B cell (primary cell): Measurements from ENCODE around the gene PIAS4. TPM values are rescaled to one million over a fixed set of nuclear protein-coding genes. Genes with fewer than 3 reads are reported as not detected.

Experiments used
- ATAC-seq: fragments of 200-7000 bp; cut with Tn5 transposase; one replicate; pipeline ENCODE4 v1.10.0; 2021; ENCODE audit warnings: low read depth, mild to moderate bottlenecking, moderate number of reproducible peaks, moderate library complexity
- CTCF ChIA-PET: fragments of 350-600 bp; sonication (Branson Sonifier 250); formaldehyde crosslinking; loops from one replicate; lab custom pipeline; 2021; ENCODE audit warnings: antibody characterized with exemption, inconsistent platforms; lab: Charles Lee
- POLR2A ChIA-PET: fragments of 350-600 bp; sonication (Branson Sonifier 250); formaldehyde crosslinking; loops from one replicate; lab custom pipeline; 2021; ENCODE audit warnings: antibody characterized with exemption; lab: Charles Lee
- DNase-seq: peaks from one replicate; pipeline ENCODE4 v3.0.0; 2013
- H2AFZ ChIP-seq: 2 replicates; pipeline ENCODE4 v1.6.1; 2012; ENCODE audit warnings: mild to moderate bottlenecking, low read depth, low read length; ENCODE audit not compliant: insufficient read depth, poor library complexity, severe bottlenecking
- H3K27ac ChIP-seq, 2 donors: 1 replicate in 1 of 2; 2 replicates in 1 of 2; pipeline ENCODE4 v1.5.1; 2012 to 2013; ENCODE audit warnings: low read length in 2 of 2, mild to moderate bottlenecking in 2 of 2, moderate library complexity in 1 of 2
- H3K27me3 ChIP-seq, 4 experiments: fragments of 200-600 bp in 1 of 4; sonication (generic) in 1 of 4; replicated peaks in 1 of 4; 1 replicate in 2 of 4; 2 replicates in 2 of 4; pipeline versions ENCODE4 v1.6.1 to v1.7.0; 2013 to 2016; ENCODE audit warnings: low read length in 3 of 4, mild to moderate bottlenecking in 2 of 4, mixed read lengths in 1 of 4, moderate library complexity in 1 of 4; ENCODE audit not compliant: insufficient read depth in 4 of 4, control insufficient read depth in 3 of 4; ENCODE audit errors: control extremely low read depth in 1 of 4
- H3K36me3 ChIP-seq, 2 experiments: replicated peaks in 1 of 2; 1 replicate in 1 of 2; 2 replicates in 1 of 2; pipeline versions ENCODE4 v1.6.1 to v1.7.1; 2013; ENCODE audit warnings: low read length in 1 of 2; ENCODE audit not compliant: insufficient read depth in 2 of 2, control insufficient read depth in 1 of 2; ENCODE audit errors: control extremely low read depth in 1 of 2, extremely low read depth in 1 of 2
- H3K4me1 ChIP-seq, 2 donors: fragments of 200-600 bp in 1 of 2; sonication (generic) in 1 of 2; 1 replicate in 1 of 2; 2 replicates in 1 of 2; pipeline versions ENCODE4 v1.5.1 to v1.6.1; 2013 to 2017; ENCODE audit warnings: low read length in 2 of 2; ENCODE audit not compliant: control insufficient read depth in 2 of 2, insufficient read depth in 2 of 2
- H3K4me2 ChIP-seq: replicated peaks from 2 replicates; pipeline ENCODE3; 2012; ENCODE audit warnings: mild to moderate bottlenecking, low read depth, low read length; ENCODE audit not compliant: poor library complexity, severe bottlenecking
- H3K4me3 ChIP-seq, 5 experiments: fragments of 200-600 bp in 1 of 5; sonication (generic) in 1 of 5; 1 replicate in 3 of 5; 2 replicates in 2 of 5; pipeline versions ENCODE4 v1.5.1 to v1.7.0; 2011 to 2016; ENCODE audit warnings: low read length in 4 of 5, mild to moderate bottlenecking in 4 of 5, low read depth in 2 of 5, control low read depth in 1 of 5, moderate library complexity in 1 of 5; ENCODE audit not compliant: insufficient read depth in 1 of 5; ENCODE audit errors: control extremely low read depth in 1 of 5, extremely low read depth in 1 of 5
- H3K79me2 ChIP-seq: fragments of 200-600 bp; sonication (generic); one replicate; pipeline ENCODE4 v1.6.0; 2016; ENCODE audit warnings: low read length; ENCODE audit not compliant: control insufficient read depth, insufficient read depth
- H3K9ac ChIP-seq: fragments of 200-600 bp; sonication (generic); 2 replicates; pipeline ENCODE4 v1.6.1; 2017; ENCODE audit warnings: mild to moderate bottlenecking, low read length, moderate library complexity
- H3K9me3 ChIP-seq, 3 donors: one replicate each; pipeline versions ENCODE4 v1.6.1 to v1.7.1; 2013; ENCODE audit warnings: low read length in 2 of 3; ENCODE audit not compliant: control insufficient read depth in 2 of 3, insufficient read depth in 1 of 3; ENCODE audit errors: control extremely low read depth in 1 of 3
- H4K20me1 ChIP-seq: 2 replicates; pipeline ENCODE4 v1.6.0; 2012; ENCODE audit warnings: mild to moderate bottlenecking, low read length; ENCODE audit not compliant: insufficient read depth, control insufficient read depth, poor library complexity, severe bottlenecking
- H3K27ac Mint-ChIP-seq: one replicate; pipeline ENCODE4 v1.8.0; 2021; ENCODE audit warnings: mixed read lengths
- H3K27me3 Mint-ChIP-seq: one replicate; pipeline ENCODE4 v1.8.0; 2021; ENCODE audit warnings: mixed read lengths
- H3K4me1 Mint-ChIP-seq: one replicate; pipeline ENCODE4 v1.8.0; 2021; ENCODE audit warnings: mixed read lengths
- H3K4me3 Mint-ChIP-seq: one replicate; pipeline ENCODE4 v1.8.0; 2021; ENCODE audit warnings: mixed read lengths
- H3K9me3 Mint-ChIP-seq: one replicate; pipeline ENCODE4 v1.8.0; 2022; ENCODE audit warnings: mixed read lengths; ENCODE audit not compliant: insufficient read depth
- EZH2 ChIP-seq: IDR thresholded peaks from 2 replicates; pipeline ENCODE4 v1.6.1; 2012; ENCODE audit warnings: borderline replicate concordance, low read depth, mild to moderate bottlenecking, moderate library complexity, low read length; ENCODE audit not compliant: insufficient read depth, poor library complexity, severe bottlenecking
- WGBS: methylation state at CpG from one replicate; pipeline ENCODE4 v1.1.5; 2013; ENCODE audit warnings: missing lambda C conversion rate; ENCODE audit not compliant: insufficient coverage; 5-methylcytosine and 5-hydroxymethylcytosine counted together
- intact Hi-C: fragments of 100-400 bp; cut with micrococcal nuclease; formaldehyde crosslinking; loops from one replicate; pipeline ENCODE4 v1.10.0; 2022
- polyA plus RNA-seq: library from polyadenylated mRNA; depleted of rRNA; stranded (reverse); fragments of >200 nt; gene quantifications from 2 replicates; pipeline ENCODE4 v1.2.3, GENCODE V29; 2012
- total RNA-seq, 2 donors: library from RNA; stranded (reverse); fragments of 120-200 nt in 1 of 2; gene quantifications; 1 replicate in 1 of 2; 2 replicates in 1 of 2; pipeline versions ENCODE4 v1.2.3 to v1.2.4, GENCODE V29; 2013 to 2022
- TF ChIP-seq, protein P1 (sequence below): fragments of 200-600 bp; IDR thresholded peaks from one replicate; pipeline ENCODE4 v1.8.0; 2022; ENCODE audit warnings: antibody characterized with exemption, mild to moderate bottlenecking

The PIAS4 gene
- total and polyA plus RNA-seq, 2 donors (not counting 1 experiment from before 2014, with no cell fraction given) = 13.7 to 56.8 TPM

DNA sequence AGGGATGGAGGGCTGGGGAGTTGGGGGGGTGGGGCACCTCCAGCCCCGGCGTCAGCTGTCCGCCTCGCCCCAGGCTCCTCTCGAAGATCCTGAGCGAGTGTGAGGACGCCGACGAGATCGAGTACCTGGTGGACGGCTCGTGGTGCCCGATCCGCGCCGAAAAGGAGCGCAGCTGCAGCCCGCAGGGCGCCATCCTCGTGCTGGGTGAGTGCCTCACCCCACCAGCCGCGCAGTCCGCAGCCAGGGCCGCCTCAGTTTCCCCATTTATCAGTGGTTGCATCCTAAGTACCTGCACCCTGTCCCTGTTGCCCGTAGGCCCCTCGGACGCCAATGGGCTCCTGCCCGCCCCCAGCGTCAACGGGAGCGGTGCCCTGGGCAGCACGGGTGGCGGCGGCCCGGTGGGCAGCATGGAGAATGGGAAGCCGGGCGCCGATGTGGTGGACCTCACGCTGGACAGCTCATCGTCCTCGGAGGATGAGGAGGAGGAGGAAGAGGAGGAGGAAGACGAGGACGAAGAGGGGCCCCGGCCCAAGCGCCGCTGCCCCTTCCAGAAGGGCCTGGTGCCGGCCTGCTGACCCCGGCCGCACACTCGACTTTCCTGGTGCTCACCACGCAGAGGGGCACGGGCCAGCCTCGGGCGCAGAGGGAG, 29.9 kb downstream of the PIAS4 start:
- WGBS = 96% methylated on average over 52 of the region's 54 CpGs
- no peak overlapping the region for H3K27ac Mint-ChIP-seq
- Histone ChIP-seq H3K27ac (no peak overlapping the region), H2AFZ (no peak overlapping the region), H3K4me3 (no peak overlapping the region), H3K79me2 (peaks cover 16% of the 10 kb centered on the region), H3K36me3 (peaks cover 0 to 41% of the 10 kb centered on the region in 2 experiments), H3K9ac (no peak overlapping the region), H3K4me2 (no peak overlapping the region), H4K20me1 (peaks cover 47% of the 10 kb centered on the region), H3K9me3 (peaks cover 0 to 4% (median 0%) of the 10 kb centered on the region in 3 donors), H3K4me1 (no peaks in the 10 kb centered on the region), H3K27me3 (no peaks in the 10 kb centered on the region)
- no peak for TF ChIP-seq EZH2
- TF ChIP-seq, protein P1, sequence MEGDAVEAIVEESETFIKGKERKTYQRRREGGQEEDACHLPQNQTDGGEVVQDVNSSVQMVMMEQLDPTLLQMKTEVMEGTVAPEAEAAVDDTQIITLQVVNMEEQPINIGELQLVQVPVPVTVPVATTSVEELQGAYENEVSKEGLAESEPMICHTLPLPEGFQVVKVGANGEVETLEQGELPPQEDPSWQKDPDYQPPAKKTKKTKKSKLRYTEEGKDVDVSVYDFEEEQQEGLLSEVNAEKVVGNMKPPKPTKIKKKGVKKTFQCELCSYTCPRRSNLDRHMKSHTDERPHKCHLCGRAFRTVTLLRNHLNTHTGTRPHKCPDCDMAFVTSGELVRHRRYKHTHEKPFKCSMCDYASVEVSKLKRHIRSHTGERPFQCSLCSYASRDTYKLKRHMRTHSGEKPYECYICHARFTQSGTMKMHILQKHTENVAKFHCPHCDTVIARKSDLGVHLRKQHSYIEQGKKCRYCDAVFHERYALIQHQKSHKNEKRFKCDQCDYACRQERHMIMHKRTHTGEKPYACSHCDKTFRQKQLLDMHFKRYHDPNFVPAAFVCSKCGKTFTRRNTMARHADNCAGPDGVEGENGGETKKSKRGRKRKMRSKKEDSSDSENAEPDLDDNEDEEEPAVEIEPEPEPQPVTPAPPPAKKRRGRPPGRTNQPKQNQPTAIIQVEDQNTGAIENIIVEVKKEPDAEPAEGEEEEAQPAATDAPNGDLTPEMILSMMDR = no peak
- ATAC-seq (no peak), DNase-seq (no peak)
- ChIA-PET CTCF (no interaction called here), POLR2A (no interaction called here)
- H3K27me3 Mint-ChIP-seq = no peaks in the 10 kb centered on the region
- intact Hi-C loops = no loop called here
- H3K4me1 Mint-ChIP-seq = no peaks in the 10 kb centered on the region
- no peaks in the 10 kb centered on the region for H3K9me3 Mint-ChIP-seq
- no peak overlapping the region for H3K4me3 Mint-ChIP-seq

DNA sequence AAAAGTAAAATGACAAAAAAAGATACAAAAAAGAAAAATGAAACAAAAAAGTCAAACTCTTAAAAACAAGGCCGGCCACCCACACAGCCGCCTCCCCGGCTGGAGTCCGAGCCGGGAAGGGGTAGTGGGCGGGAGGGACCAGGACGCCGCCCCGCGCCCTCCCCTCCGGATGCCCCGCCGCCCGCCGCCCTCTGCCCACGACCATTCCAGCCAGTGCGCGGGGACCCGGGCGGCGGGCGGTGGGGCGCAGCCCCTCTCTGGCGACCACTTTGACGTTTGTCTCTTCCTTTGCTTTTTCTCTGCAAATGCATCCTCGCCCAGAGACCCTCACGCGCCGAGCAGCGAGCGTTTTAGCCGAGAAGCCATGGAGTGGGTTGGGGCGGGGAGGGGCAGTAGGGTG, 30.5 kb downstream of the PIAS4 start:
- Mint-ChIP-seq H3K27ac (no peak overlapping the region), H3K4me1 (no peaks in the 10 kb centered on the region), H3K9me3 (no peaks in the 10 kb centered on the region), H3K27me3 (no peaks in the 10 kb centered on the region), H3K4me3 (no peak overlapping the region)
- Histone ChIP-seq H3K4me1 (no peaks in the 10 kb centered on the region), H2AFZ (no peak overlapping the region), H3K79me2 (peaks cover 16% of the 10 kb centered on the region), H3K27me3 (no peaks in the 10 kb centered on the region), H3K9me3 (peaks cover 0 to 4% (median 0%) of the 10 kb centered on the region in 3 donors), H3K9ac (no peak overlapping the region), H3K4me2 (no peak overlapping the region), H4K20me1 (peaks cover 53% of the 10 kb centered on the region), H3K27ac (no peak overlapping the region), H3K4me3 (no peak overlapping the region), H3K36me3 (peaks cover 0 to 39% of the 10 kb centered on the region in 2 experiments)
- DNase-seq = no peak
- POLR2A ChIA-PET = no interaction called here
- no peak for ATAC-seq
- intact Hi-C loops = no loop called here
- WGBS = 98% methylated on average over 10 of the region's 33 CpGs
- no peak for TF ChIP-seq EZH2
- TF ChIP-seq, protein P1 = no peak
- CTCF ChIA-PET = no interaction called here
